HG03066 (cell line): Measurements from ENCODE around the gene SNRNP200.

Experiments
- ATAC-seq: cut with Tn5 transposase; IDR thresholded peaks from one replicate; pipeline ENCODE4 v1.9.1; 2021; ENCODE audit warnings: low read depth; ENCODE audit not compliant: unreplicated experiment

SNRNP200 gene

GRCh38 chr2:96253006-96253405, 52.3 kb downstream of the SNRNP200 start:
- no peak for ATAC-seq

DNA sequence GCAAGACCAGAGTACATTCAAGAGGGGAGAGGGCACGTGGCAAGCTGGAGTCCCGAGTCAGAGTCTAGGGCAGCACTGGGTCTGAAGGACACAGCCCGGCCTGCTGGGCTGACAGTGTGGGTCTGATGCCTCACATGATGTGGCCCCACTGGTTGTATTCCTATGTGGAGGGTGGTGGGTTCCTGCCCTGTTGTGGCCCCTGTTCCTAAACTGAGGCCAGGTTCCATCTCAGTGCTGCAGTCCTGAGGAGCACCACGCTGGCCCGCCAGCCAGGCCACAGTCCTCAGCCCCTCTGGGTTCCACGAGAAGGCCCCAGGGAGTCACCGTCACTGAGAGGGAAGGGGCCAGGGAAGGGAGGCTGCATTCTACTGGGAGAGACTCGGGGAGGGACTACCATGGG, 52.8 kb downstream of the SNRNP200 start:
- no peak for ATAC-seq

DNA sequence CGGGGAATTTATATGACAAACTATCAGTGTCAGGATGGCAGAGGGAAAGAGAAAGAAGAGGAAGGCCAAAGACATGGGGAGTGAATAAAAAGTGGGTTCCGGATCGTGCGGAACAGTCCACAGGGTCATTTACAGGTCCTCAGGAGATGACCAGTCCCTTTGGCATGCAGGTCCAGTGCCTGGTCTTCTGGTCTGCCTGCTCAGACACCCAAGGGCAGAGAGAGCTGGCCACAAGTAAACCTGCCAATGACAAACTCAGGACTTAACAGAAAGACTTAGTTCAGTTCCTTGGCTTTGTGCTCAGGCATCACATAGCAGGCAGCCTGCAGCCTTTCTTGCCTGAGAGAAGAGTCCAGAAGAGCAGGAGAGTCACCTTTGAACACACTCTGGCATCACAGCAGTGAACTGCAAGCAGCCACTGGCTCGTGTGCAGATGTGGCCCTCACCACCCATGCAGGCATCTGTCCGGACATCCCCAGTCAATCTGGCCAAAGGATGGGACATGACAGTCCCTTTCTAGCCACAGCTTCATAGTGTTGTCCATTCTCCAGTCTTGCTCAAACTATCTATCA, 53.5 kb downstream of the SNRNP200 start:
- no peak for ATAC-seq

GRCh38 chr2:96250188-96250587, 55.2 kb downstream of the SNRNP200 start:
- ATAC-seq: no peak

DNA sequence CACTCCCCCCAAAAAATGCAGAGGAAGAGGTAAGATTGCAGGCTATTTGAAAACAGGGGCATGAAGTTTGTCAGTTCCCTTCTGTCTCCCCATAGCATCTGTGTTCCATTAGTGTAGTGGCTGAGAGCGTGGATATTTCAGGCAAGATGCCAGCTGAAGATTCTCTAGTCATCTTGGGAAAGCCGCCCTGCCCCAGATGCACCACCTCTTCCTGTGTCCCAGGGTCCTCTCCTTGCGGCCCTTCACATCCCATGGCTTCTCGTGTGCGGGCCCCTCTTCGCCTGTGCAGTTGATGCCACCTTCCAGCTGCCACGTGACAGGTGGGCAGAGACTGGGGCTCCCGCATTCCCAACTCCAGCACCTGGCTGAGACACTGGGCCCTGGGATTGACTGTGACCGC, 55.7 kb downstream of the SNRNP200 start:
- no peak for ATAC-seq

- no peak for ATAC-seq
Observed at GRCh38 chr2:96248624-96249023, 56.7 kb downstream of the SNRNP200 start.

DNA sequence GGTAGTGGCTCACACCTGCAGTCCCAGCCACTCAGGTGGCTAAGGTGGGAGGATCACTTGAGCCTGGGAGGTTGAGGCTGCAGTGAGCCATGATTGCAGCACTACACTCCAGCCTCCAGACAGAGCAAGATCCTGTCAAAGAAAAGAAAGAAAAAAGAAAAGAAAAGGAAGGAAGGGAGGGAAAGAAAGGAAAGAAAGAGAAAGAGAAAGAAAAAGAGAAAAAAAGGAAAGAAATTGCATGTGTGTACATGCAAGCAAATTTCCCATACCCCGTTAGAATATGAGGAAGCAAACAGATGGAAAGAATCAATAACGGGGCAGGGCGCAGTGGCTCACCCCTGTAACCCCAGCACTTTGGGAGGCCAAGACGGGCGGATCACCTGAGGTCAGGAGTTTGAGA, 57.5 kb downstream of the SNRNP200 start:
- ATAC-seq: no peak

- no peak for ATAC-seq
Observed at GRCh38 chr2:96247009-96247408, 58.3 kb downstream of the SNRNP200 start.

DNA sequence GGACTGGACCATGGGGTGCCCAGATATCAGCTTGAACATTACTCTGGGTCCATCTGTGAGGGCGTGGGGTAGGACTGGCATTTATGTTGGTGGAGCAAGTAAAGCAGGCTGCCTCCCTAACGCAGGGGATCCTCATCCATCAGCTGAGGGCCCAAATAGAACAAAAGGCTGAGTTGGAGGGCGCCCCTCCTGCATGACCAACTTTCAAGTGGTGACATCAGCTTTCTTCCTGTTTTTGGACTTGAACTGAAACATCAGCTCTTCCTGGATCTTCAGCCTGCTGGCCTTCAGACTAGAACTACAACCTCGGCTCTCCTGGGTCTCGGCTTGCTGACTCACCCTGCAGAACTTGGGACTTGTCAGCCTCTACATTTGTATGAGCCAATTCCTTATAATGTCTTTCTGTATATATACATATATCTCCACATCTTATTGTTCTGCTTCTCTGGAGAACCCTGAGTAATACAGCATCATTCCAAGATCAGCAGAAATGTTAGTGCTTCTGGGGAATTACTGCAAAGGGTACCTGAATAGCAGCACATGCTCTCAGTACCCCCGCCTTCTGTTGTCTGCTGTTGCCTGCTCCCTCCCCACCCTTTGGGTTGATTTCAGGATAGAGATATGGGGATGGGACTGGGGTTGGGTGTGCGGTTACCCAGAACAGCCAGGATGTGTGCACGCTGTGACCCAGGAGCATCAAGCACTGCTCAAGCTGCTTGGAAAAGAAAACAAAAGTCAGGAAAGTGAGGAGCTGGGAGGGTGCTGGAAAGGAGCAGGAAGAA, 59.5 kb downstream of the SNRNP200 start:
- no peak for ATAC-seq

DNA sequence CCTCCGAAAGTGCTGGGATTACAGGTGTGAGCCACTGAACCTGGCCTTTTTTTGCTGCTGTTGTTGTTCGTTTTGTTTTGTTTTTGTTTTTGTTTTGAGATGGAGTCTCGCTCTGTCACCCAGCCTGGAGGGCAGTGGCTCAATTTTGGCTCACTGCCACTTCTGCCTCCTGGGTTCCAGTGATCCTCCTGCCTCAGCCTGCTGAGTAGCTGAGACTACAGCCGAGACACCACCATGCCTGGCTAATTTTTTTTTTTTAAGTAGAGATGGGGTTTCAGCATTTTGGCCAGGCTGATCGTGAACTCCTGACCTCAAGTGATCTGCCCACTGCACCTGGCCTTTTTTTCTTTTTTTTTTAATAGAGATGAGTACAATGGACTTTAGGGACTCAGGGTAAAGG, 61.5 kb downstream of the SNRNP200 start:
- ATAC-seq: no peak

- ATAC-seq: peak; percentile 71
Observed at GRCh38 chr2:96241900-96242611, 63.3 kb downstream of the SNRNP200 start.

DNA sequence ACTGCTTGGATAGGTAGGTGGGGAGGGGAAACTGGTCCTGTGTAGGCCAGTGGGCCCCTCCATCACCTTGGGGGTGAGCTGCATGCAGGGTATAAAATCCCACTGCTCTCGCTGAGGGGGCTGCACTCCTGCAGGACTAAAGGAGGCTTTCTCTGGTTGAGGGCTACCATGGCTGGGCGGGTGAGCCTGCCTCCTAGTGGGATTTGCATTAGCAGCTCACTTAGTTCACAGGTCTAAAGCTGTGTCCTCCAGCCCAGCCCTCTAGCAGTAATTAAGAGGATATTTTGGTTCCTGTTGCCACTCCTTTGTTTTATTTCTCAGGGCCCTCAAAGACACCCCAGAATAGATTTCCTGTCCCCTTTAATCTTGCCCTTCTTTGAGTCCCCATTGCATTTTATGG, 64.1 kb downstream of the SNRNP200 start:
- ATAC-seq: no peak

GRCh38 chr2:96240341-96241038, 64.9 kb downstream of the SNRNP200 start:
- ATAC-seq: no peak

DNA sequence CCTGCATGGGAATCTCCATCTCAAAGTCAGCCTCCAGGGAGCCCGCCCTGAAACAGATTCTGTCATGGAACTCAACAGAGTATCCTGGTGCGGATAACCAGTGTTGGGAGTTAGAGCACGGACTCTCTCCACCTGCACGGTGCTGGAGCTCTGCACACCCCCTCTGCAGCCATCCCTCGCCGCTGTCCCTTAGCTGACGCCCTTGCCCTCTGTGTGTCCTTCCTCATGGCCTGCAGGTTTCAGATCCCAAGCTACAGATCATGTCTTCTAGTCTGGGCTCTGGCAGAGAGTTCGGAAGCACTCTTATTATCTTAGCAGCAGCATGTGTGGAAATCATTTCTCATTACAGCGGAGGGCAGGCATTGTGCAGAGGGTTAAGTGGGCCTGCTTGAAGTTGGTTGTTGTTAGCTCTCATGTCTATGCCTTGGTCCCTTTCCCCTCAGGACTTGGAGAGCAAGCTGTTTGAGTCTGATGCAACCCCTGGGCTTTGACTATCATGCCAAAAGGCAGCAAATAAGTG, 65.5 kb downstream of the SNRNP200 start:
- ATAC-seq: no peak

DNA sequence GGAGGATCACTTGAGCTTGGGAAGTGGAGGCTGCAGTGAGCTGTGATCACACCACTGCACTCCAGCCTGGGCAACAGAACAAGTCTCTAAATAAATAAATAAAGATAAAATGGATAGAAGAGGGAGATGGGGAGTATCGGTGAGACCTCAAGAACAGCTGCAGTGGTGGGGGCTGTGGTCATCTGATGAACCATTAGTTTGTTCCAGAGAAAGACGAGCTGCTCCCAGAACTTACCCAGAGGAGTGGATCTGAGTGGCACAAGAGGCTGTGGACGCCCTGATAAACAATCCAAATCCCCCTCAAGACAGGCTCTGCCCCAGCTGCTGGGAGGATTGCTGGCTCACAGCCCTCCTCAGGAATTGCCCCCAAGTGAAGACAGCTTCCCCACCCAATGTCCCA, 66.3 kb downstream of the SNRNP200 start:
- no peak for ATAC-seq

DNA sequence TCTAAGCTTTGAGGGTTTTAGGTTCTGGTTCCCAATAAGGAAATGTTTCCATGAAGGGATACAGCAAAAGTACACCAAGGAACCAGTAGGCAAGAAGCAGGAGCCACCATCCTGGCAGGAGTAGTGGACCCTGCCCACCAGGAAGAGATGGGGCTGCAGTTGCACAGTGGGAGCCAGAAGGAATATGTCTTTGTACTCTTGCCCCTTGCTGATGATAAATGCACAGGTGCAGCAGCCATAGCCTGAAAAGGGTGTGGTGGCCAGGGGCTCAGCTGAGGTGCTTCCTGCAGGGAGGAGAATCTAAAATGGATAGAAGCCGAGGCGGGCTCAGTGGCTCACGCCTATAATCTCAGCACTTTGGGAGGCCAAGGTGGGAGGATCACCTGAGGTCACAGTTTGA, 67.1 kb downstream of the SNRNP200 start:
- ATAC-seq: no peak

DNA sequence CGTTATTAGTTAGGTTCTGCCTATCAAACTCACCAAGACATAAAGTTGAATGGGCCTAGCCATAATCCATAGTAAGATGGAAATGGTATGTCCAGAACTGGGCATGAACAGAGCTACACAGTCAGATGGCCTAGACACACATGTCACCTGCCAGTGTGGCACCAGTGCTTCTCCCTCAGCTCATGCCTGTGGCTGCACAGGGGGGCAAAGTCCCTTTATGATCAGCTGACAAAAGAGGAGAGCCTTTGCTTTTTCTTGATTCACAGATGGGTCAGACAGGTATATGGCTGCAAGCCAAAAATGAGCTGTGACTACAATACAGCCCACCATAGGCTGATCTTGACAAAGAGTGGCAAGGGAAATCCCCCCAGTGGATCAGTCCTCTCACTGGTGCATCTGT, 68.5 kb downstream of the SNRNP200 start:
- no peak for ATAC-seq

DNA sequence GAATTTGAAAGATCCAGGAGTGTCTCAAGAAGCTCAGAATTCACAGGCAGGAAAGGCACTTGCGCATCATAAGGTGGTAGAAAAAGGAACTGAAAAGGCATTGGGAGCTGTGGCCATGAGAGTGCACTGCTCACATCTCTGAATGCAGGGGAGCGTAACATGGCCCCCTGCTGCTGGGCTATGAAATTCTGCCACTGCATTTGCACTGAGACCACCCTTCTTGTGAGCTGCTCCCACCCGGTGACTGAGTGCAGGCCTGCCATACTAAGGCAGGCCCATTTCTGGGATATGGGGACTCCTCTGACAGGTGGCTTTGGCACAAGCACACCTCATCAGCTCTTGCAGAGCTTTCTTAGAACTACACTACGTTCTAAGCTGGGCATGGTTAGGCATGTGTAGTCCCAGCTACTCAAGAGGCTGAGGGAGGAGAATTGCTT, 71.4 kb downstream of the SNRNP200 start:
- peak; percentile 96 for ATAC-seq

DNA sequence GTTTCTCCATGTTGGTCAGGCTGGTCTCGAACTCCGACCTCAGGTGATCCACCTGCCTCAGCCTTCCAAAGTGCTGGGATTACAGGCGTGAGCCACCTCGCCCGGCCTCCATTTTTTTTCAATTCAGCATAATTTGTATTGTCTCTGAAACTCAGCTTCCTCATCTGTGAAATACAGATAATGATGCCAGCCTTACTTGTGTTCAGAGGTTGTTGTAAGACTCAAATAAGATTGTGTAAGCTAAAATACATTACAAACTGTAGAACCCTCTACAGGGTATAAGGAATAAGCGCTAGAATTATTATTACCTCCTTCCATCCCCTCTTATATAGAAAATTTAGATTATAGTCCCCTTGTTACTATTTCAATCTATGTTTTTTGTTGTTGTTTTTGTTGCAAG, 71.9 kb downstream of the SNRNP200 start:
- no peak for ATAC-seq

DNA sequence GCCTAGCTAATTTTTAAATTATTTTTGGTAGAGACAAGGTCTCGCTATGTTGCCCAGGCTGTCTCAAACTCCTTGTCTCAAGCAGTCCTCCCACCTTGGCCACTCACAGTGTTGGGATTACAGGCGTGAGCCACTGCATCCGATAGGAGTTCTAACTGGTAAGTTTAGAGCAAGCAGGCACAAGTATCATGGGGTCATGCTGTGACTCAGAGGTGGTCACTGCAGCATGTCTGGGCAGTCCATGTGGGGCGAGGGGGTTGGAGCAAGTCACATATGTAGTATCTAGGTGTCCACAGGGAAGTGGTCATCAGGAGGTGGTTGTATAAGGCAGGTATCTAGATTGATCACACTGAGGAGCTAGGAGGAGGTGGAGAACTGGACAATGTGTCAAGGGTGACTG, 74.0 kb downstream of the SNRNP200 start:
- ATAC-seq: no peak

- ATAC-seq: no peak
Observed at GRCh38 chr2:96225016-96225533, 80.3 kb downstream of the SNRNP200 start.
